Caco-2 (cell line): Measurements from ENCODE around the gene SCAPER. TPM values are rescaled to one million over a fixed set of nuclear protein-coding genes. Genes with fewer than 3 reads are reported as not detected.

Experiments used
- BruUV-seq: library from RNA; stranded (reverse); fragments of 400-500 nt; replicated peaks from 2 replicates; lab custom pipeline; 2021; lab: Mats Ljungman, UMichigan
- CTCF ChIA-PET: fragments of 300-600 bp; sonication (Branson Sonifier 250); formaldehyde crosslinking; loops from one replicate; lab custom pipeline; 2022; ENCODE audit warnings: antibody characterized with exemption; lab: Charles Lee
- POLR2A ChIA-PET: fragments of 300-600 bp; sonication (Branson Sonifier 250); formaldehyde crosslinking; loops from one replicate; lab custom pipeline; 2022; ENCODE audit warnings: antibody characterized with exemption; lab: Charles Lee
- DNase-seq, 2 experiments: peaks; one replicate each; pipeline versions ENCODE4 v3.0.0 to v3.0.0-alpha.2; 2020 to 2022
- H3K27me3 ChIP-seq: replicated peaks from 2 replicates; pipeline ENCODE4 v1.6.0; 2011; ENCODE audit warnings: low read length; ENCODE audit not compliant: control insufficient read depth, insufficient read depth
- H3K36me3 ChIP-seq: 2 replicates; pipeline ENCODE4 v1.5.1; 2011; ENCODE audit warnings: low read length; ENCODE audit not compliant: control insufficient read depth, insufficient read depth
- H3K4me1 ChIP-seq: fragments of 250-450 bp; sonication (Bioruptor Pico); 2 replicates; pipeline ENCODE4 v1.5.1; 2020; ENCODE audit warnings: mild to moderate bottlenecking
- H3K4me3 ChIP-seq: 2 replicates; pipeline ENCODE4 v1.5.1; 2011; ENCODE audit warnings: low read depth, mild to moderate bottlenecking, control low read depth, low read length
- H3K9me3 ChIP-seq: fragments of 250-450 bp; sonication (Bioruptor Pico); 2 replicates; pipeline ENCODE4 v1.5.1; 2020; ENCODE audit warnings: mild to moderate bottlenecking, moderate library complexity
- H3K27ac Mint-ChIP-seq: one replicate; pipeline ENCODE4 v1.8.0; 2022; ENCODE audit warnings: mixed read lengths; ENCODE audit not compliant: unreplicated experiment
- H3K27me3 Mint-ChIP-seq: one replicate; pipeline ENCODE4 v1.8.0; 2022; ENCODE audit warnings: mixed read lengths; ENCODE audit not compliant: insufficient read depth, unreplicated experiment
- H3K36me3 Mint-ChIP-seq: one replicate; pipeline ENCODE4 v1.8.0; 2022; ENCODE audit warnings: mild to moderate bottlenecking, mixed read lengths; ENCODE audit not compliant: insufficient read depth, unreplicated experiment
- H3K4me1 Mint-ChIP-seq: one replicate; pipeline ENCODE4 v1.8.0; 2022; ENCODE audit warnings: low read depth, mixed read lengths; ENCODE audit not compliant: unreplicated experiment
- H3K4me3 Mint-ChIP-seq: one replicate; pipeline ENCODE4 v1.8.0; 2022; ENCODE audit warnings: mild to moderate bottlenecking, moderate library complexity, mixed read lengths; ENCODE audit not compliant: unreplicated experiment
- H3K9me3 Mint-ChIP-seq: one replicate; pipeline ENCODE4 v1.8.0; 2022; ENCODE audit warnings: mixed read lengths; ENCODE audit not compliant: unreplicated experiment
- CTCF ChIP-seq, 2 experiments: fragments of 200-600 bp in 1 of 2; IDR thresholded peaks; 1 replicate in 1 of 2; 2 replicates in 1 of 2; pipeline versions ENCODE4 v1.5.1 to v1.8.0; 2011 to 2022; ENCODE audit warnings: antibody characterized with exemption in 1 of 2, control low read depth in 1 of 2, inconsistent platforms in 1 of 2, low read depth in 1 of 2, low read length in 1 of 2, mild to moderate bottlenecking in 1 of 2, moderate library complexity in 1 of 2; ENCODE audit not compliant: insufficient read depth in 1 of 2, severe bottlenecking in 1 of 2, unreplicated experiment in 1 of 2
- intact Hi-C: fragments of 100-400 bp; cut with micrococcal nuclease; formaldehyde crosslinking; loops from one replicate; pipeline ENCODE4 v1.10.0; 2022; ENCODE audit not compliant: unreplicated experiment
- total RNA-seq: library from RNA; stranded (reverse); gene quantifications from 2 replicates; pipeline ENCODE4 v1.2.3, GENCODE V29; 2022

SCAPER gene
- total RNA-seq, 1 experiment from 2014 or later: 24.6 TPM

- no peak for TF ChIP-seq CTCF (IDR thresholded peaks at IDR 0.05; ENCODE audit: insufficient read depth in 1 of 2, low read depth in 1 of 2, low read length in 1 of 2, severe bottlenecking in 1 of 2, unreplicated experiment in 1 of 2)
- H3K4me3 ChIP-seq: peak overlapping the region; percentile 81
- POLR2A ChIA-PET: interaction anchor here (0.6 to 1.7 kb wide), 3 partner anchors 25 to 570 kb away, joined by 3 to 18 read pairs (median 4); partner anchors contain the start of genes RCN2 and TSPAN3
- H3K9me3 Mint-ChIP-seq: no peaks in the 10 kb centered on the region
- H3K27ac Mint-ChIP-seq: peak overlapping the region; percentile 94
- peaks cover 25% of the 10 kb centered on the region for H3K4me1 ChIP-seq
- no peaks in the 10 kb centered on the region for H3K27me3 Mint-ChIP-seq
- H3K9me3 ChIP-seq: no peaks in the 10 kb centered on the region
- H3K4me3 Mint-ChIP-seq: peak overlapping the region; percentile 86
- H3K4me1 Mint-ChIP-seq: peaks cover 18% of the 10 kb centered on the region
- intact Hi-C loops: loop anchor here (1.0 kb wide), 1 partner anchor 25 kb away; the partner anchor contains the start of gene RCN2
- H3K36me3 Mint-ChIP-seq: peaks cover 5% of the 10 kb centered on the region
- H3K36me3 ChIP-seq: no peaks in the 10 kb centered on the region
- DNase-seq: peak; percentile 22 to 43
- BruUV-seq: TSS peak; percentile 99
- H3K27me3 ChIP-seq: no peaks in the 10 kb centered on the region
- CTCF ChIA-PET: interaction anchor here (1.0 to 1.5 kb wide), 2 partner anchors 25 to 637 kb away, joined by 3 to 4 read pairs; partner anchors contain the start of gene RCN2
Observed at GRCh38 chr15:76905855-76906254, 715 bp upstream of the SCAPER start.

- DNase-seq: peak; percentile 67 to 71
- Mint-ChIP-seq H3K36me3 (peaks cover 9% of the 10 kb centered on the region), H3K4me1 (peaks cover 25% of the 10 kb centered on the region), H3K27me3 (no peaks in the 10 kb centered on the region), H3K9me3 (no peaks in the 10 kb centered on the region), H3K27ac (peak overlapping the region; percentile 94), H3K4me3 (peak overlapping the region; percentile 86)
- Histone ChIP-seq H3K9me3 (no peaks in the 10 kb centered on the region), H3K36me3 (no peaks in the 10 kb centered on the region), H3K4me3 (peak overlapping the region; percentile 81), H3K4me1 (peaks cover 34% of the 10 kb centered on the region), H3K27me3 (no peaks in the 10 kb centered on the region)
- ChIA-PET POLR2A (interaction anchor here (1.3 kb wide), 1 partner anchor 27 kb away, joined by 6 read pairs; the partner anchor contains the start of gene RCN2), CTCF (no interaction called here)
- no peak for TF ChIP-seq CTCF (IDR thresholded peaks at IDR 0.05; ENCODE audit: insufficient read depth in 1 of 2, low read depth in 1 of 2, low read length in 1 of 2, severe bottlenecking in 1 of 2, unreplicated experiment in 1 of 2)
- intact Hi-C loops: loop anchor here (1.0 kb wide), 1 partner anchor 27 kb away; the partner anchor contains the start of gene RCN2
- BruUV-seq: no TSS peak
Observed at GRCh38 chr15:76904461-76905012, 603 bp downstream of the SCAPER start.

GRCh38 chr15:76903251-76903681 is 1.9 kb downstream of the SCAPER start:
- peaks cover 45% of the 10 kb centered on the region for H3K4me1 ChIP-seq

More at GRCh38 chr15:76903251-76903681, 1.9 kb downstream of the SCAPER start:
- no peak overlapping the region for H3K27ac Mint-ChIP-seq
- BruUV-seq: no TSS peak
- peak in 1 of 2 experiments; percentile 47 for TF ChIP-seq CTCF (IDR thresholded peaks at IDR 0.05; ENCODE audit: insufficient read depth in 1 of 2, low read depth in 1 of 2, low read length in 1 of 2, severe bottlenecking in 1 of 2, unreplicated experiment in 1 of 2)
- peaks cover 12% of the 10 kb centered on the region for H3K9me3 Mint-ChIP-seq
- peak in 1 of 2 experiments; percentile 24 for DNase-seq
- H3K4me3 ChIP-seq: peak overlapping the region; percentile 5; the same call in 1 of the 2 replicates
- intact Hi-C loops: no loop called here
- CTCF ChIA-PET: no interaction called here
- no peaks in the 10 kb centered on the region for H3K36me3 ChIP-seq
- H3K36me3 Mint-ChIP-seq: peaks cover 21% of the 10 kb centered on the region
- POLR2A ChIA-PET: interaction anchor here (0.6 kb wide), 1 partner anchor 567 kb away, joined by 3 read pairs; the partner anchor contains the start of gene ISL2
- H3K27me3 ChIP-seq: no peaks in the 10 kb centered on the region
- H3K4me3 Mint-ChIP-seq: peak overlapping the region; percentile 86
- H3K4me1 Mint-ChIP-seq: peaks cover 38% of the 10 kb centered on the region
- no peaks in the 10 kb centered on the region for H3K27me3 Mint-ChIP-seq
- peaks cover 3% of the 10 kb centered on the region; the same call in 1 of the 2 replicates for H3K9me3 ChIP-seq
